ENCODE measurements around the gene CD177.
"Not testable (repeated sequence)": the region's sequence is repeated elsewhere in the genome, so short reads cannot be mapped to it uniquely, and the experiment has no call there.

CD177 gene

DNA sequence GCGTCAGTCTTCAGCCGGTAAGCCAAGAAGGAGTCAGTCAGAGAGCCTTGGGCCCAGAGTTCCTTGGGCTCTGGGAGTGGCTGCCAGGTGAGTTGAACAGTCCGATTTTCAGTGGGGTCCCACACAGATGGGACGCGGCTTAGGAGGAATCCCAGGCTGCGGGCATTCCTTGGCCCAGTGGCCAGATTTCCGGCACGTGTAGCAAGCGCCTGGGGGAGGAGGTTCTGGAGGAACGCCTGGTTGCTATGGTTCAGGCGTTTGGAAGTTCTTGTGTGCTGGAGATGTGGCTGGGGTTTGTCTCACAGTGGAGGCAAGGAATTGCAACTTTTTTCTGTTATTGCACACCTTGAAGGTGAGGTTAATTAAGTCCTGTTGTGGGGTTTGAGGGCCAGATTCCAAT is 26.7 kb upstream of the CD177 start:
- not testable (repeated sequence) for H3K36me3 Mint-ChIP-seq (ENCODE audit: low read depth); H3K27ac Mint-ChIP-seq; H3K9me3 Mint-ChIP-seq; H3K4me1 Mint-ChIP-seq (ENCODE audit: low read depth); H3K4me3 Mint-ChIP-seq; H3K27me3 Mint-ChIP-seq (ENCODE audit: low read depth)

DNA sequence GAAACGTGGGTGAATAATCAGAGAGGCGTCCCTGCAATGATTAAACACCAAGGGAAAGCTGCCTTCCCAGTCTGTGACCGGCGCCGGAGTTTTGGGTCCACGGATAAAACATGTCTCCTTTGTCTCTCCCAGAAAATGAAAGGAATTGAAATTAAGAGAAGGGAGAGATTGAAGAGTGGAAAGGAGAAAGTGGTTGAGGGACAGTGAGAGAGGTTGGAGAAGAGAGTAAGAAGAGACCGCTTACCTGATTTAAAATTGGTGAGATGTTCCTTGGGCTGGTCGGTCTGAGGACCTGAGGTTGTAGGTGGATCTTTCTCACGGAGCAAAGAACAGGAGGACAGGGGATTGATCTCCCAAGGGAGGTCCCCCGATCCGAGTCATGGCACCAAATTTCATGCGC is 24.9 kb upstream of the CD177 start:
- H3K4me3 Mint-ChIP-seq; H3K9me3 Mint-ChIP-seq; H3K36me3 Mint-ChIP-seq (ENCODE audit: low read depth); H3K27me3 Mint-ChIP-seq (ENCODE audit: low read depth); H3K27ac Mint-ChIP-seq; H3K4me1 Mint-ChIP-seq (ENCODE audit: low read depth): not testable (repeated sequence)

DNA sequence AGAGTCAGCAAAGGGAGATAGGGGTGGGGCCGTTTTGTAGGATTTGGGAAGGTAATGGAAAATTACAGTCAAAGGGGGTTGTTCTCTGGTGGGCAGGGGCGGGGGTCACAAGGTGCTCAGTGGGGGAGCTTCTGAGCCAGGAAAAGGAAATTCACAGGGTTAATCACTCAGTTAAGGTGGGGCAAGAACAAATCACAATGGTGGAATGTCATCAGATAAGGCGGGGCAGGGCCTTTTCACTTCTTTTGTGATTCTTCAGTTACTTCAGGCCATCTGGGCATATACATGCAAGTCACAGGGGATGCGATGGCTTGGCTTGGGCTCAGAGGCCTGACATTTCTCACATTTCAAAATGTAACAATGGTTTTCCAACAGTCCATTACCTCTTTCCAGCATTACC is 24.4 kb upstream of the CD177 start:
- not testable (repeated sequence) for H3K27me3 Mint-ChIP-seq (ENCODE audit: low read depth); H3K27ac Mint-ChIP-seq; H3K36me3 Mint-ChIP-seq (ENCODE audit: low read depth); H3K4me1 Mint-ChIP-seq (ENCODE audit: low read depth); H3K4me3 Mint-ChIP-seq; H3K9me3 Mint-ChIP-seq

DNA sequence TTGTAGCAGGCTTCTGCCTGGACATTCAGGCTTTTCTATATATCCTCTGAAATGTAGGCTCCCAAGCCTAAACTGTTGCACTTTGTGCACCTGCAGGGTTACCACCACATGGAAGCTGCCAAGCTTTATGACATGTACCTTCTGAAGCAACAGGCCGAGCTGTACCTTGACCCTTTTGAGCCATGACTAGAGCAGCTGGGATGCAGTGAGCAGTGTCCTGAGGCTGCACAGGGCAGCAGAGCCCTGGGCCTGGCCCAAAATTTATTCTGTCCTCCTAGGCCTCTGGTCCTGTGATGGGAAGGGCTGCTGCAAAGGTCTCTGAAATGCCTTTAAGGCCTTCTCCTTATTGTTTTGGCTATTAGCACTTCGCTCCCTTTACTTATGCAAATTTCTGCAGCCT is 23.5 kb upstream of the CD177 start:
- H3K27me3 Mint-ChIP-seq (ENCODE audit: low read depth) = no peaks in the 10 kb centered on the region

DNA sequence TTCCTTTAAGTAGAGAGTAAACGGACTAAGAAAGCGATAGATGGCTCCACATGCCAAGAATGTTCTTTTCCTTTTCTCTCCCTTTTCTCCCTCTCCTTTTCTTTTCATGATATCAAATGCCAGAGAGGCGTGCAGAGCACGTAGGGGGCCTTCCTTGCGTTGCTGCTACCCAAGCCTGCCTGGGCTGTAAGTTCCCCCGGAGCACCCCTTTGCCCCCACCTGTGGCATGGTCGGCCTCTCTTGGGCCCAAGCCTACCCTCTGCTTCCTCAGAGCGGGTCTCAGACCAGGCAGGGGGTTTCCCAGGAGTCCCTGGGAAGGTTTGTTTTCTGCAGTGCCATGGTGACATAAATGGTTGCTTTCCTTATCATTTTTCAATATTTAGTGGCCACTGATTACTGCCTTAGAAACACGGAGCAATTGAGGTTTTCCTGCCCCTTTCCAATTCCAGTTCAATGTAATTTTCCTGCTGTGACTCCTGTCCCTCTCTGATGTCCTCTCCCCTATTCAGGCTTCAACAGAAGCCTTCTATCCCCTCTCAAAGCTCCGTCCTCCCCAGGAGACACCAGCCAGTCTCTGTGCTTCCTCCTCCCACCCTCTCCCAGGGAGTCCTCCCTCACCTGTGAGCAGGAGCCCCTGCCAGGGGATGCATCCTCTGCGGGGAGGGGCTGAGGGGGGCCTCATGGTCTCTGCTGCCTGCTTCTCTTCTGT is 22.6 kb upstream of the CD177 start:
- H3K27ac Mint-ChIP-seq = no peak overlapping the region
- no peaks in the 10 kb centered on the region for H3K36me3 Mint-ChIP-seq (ENCODE audit: low read depth)
- H3K9me3 Mint-ChIP-seq = no peaks in the 10 kb centered on the region
- H3K27me3 Mint-ChIP-seq (ENCODE audit: low read depth) = no peaks in the 10 kb centered on the region
- H3K4me1 Mint-ChIP-seq (ENCODE audit: low read depth) = no peaks in the 10 kb centered on the region
- H3K4me3 Mint-ChIP-seq = no peak overlapping the region

More for the DNA sequence above, 23.5 kb upstream of the CD177 start:
- no peaks in the 10 kb centered on the region for H3K4me1 Mint-ChIP-seq (ENCODE audit: low read depth)
- no peak overlapping the region for H3K27ac Mint-ChIP-seq
- H3K36me3 Mint-ChIP-seq (ENCODE audit: low read depth) = no peaks in the 10 kb centered on the region
- H3K4me3 Mint-ChIP-seq = no peak overlapping the region
- no peaks in the 10 kb centered on the region for H3K9me3 Mint-ChIP-seq

DNA sequence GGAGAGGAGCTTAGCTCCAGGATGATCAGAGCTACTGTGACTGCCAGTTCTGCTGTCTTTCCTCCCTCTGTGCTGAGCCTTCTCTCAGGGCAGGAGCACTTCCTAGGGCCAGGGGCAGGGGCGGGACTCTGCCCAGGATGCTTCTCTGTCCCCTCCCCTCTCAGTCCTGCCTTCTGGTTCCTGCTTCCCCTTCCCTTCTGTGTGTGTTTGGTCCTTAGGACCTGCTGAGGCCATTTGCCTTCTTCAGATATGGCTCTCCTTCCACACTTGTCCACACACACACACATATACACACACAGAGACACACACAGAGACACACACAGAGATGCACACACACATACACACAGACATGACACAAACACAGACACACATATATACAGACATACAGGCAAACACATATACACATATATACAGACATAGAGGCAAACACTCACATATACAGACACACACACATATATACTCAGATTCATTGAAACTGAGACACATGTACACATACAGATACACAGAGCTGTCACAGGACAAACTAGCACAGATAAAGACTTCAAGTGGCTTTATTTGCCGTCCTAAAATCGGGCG is 22.0 kb upstream of the CD177 start:
- no peaks in the 10 kb centered on the region for H3K9me3 Mint-ChIP-seq
- no peak overlapping the region for H3K4me3 Mint-ChIP-seq
- H3K4me1 Mint-ChIP-seq (ENCODE audit: low read depth) = no peaks in the 10 kb centered on the region
- H3K36me3 Mint-ChIP-seq (ENCODE audit: low read depth) = no peaks in the 10 kb centered on the region
- no peak overlapping the region for H3K27ac Mint-ChIP-seq
- H3K27me3 Mint-ChIP-seq (ENCODE audit: low read depth) = no peaks in the 10 kb centered on the region

DNA sequence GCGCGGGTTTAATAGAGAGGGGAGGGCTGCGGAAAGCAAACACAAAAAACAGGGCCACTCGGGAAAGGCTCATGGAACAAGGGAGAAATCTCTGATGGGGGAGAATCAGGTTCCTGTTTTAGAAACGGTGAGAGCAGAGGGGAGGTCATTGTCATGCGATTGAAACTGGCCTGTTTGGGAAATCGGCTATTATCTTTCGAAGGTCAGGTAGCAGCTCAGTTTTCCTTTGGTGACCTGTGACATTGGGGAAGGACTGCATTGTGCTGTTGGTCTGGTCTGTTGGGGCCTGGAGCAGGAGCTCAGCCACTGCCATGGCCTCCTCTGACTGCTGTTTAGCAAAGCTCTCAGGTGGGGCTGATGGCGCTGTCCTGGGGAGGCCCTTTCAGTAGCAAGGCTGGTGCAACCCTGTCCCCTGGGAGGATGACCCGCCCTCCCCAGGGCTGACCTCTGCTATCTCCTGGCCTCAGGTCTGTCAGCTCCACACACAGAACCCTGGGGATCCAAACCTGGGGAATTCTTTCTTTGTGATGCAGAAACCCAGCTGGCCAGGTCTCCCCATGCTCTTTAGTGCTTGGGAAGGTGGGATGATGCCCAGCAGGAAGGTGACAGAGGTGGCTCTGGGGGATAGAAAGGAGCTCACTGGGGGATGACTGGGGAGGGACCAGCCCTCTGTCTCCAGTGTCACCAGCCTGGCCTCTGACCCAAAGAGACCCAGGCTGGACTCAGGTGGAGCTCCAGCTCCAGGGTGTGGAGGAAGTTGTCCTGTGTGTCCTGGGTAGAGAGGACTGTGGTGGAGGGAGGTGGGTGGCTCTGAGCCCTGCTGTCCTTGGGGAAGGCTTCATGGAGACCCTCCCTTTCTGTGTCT is 21.2 kb upstream of the CD177 start:
- Mint-ChIP-seq H3K4me1 (ENCODE audit: low read depth) (no peaks in the 10 kb centered on the region), H3K27me3 (ENCODE audit: low read depth) (no peaks in the 10 kb centered on the region), H3K36me3 (ENCODE audit: low read depth) (no peaks in the 10 kb centered on the region), H3K9me3 (no peaks in the 10 kb centered on the region), H3K27ac (no peak overlapping the region), H3K4me3 (no peak overlapping the region)

DNA sequence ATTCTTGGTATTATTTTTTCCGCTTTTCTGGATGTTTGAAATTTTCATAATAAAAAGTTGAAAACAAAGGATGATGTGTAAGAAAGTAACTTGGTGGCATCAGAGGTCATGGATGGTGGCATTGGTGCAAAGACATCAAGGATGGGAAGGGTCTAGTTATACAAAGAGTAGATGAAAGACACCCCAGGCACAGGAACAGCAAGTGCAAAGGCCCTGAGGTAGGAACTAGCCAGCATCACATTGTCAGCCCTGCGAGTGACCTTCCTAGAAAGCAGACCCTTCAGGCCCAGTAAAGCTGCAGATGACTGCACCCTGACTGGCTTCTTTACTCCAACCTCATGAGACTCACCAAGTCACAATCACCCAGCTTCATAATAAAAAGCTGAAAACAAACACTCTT is 17.0 kb upstream of the CD177 start:
- not testable (repeated sequence) for H3K4me1 Mint-ChIP-seq (ENCODE audit: low read depth); H3K27me3 Mint-ChIP-seq (ENCODE audit: low read depth); H3K4me3 Mint-ChIP-seq; H3K27ac Mint-ChIP-seq; H3K9me3 Mint-ChIP-seq; H3K36me3 Mint-ChIP-seq (ENCODE audit: low read depth)

DNA sequence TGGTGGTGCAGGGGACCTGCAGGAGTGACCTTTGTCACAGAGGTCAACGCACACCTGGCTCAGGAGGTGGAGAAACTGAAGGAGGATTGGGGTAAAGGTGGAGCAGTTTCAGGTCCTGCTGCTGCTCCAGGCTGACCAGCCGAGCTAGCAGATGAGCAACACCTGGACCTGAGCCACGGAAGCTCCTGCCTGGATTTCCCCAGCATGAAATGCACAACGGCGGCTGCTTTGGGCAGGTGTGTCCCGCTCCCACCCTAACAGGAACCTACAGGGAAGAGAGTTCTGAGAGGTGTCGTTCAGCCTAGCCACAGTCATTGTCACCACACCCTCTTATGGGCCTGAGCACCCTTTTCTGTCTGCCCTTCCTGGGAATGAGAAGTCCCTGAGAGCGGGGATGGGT is 15.7 kb upstream of the CD177 start:
- H3K9me3 Mint-ChIP-seq = no peaks in the 10 kb centered on the region
- no peaks in the 10 kb centered on the region for H3K4me1 Mint-ChIP-seq (ENCODE audit: low read depth)
- H3K27ac Mint-ChIP-seq = no peak overlapping the region
- H3K4me3 Mint-ChIP-seq = no peak overlapping the region
- no peaks in the 10 kb centered on the region for H3K27me3 Mint-ChIP-seq (ENCODE audit: low read depth)
- no peaks in the 10 kb centered on the region for H3K36me3 Mint-ChIP-seq (ENCODE audit: low read depth)

DNA sequence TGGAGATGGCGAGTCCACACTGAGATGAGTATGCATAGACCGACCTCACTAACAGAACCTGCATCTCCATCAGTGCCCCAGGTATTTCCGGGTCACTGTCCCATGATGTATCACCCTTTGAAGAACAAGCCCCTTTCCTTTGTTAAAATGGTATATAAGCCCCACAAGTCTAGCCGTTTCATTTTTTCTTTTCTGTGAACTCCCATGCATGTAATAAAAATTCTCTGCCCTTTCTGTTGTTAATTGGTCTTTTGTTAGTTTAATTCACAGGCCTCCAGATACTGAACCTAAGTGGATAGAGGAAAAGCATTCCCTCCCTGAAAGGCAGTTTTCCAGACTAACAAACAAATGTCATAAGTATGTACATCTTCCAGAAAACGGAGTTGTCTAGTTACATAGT is 15.0 kb upstream of the CD177 start:
- H3K36me3 Mint-ChIP-seq (ENCODE audit: low read depth) = no peaks in the 10 kb centered on the region

DNA sequence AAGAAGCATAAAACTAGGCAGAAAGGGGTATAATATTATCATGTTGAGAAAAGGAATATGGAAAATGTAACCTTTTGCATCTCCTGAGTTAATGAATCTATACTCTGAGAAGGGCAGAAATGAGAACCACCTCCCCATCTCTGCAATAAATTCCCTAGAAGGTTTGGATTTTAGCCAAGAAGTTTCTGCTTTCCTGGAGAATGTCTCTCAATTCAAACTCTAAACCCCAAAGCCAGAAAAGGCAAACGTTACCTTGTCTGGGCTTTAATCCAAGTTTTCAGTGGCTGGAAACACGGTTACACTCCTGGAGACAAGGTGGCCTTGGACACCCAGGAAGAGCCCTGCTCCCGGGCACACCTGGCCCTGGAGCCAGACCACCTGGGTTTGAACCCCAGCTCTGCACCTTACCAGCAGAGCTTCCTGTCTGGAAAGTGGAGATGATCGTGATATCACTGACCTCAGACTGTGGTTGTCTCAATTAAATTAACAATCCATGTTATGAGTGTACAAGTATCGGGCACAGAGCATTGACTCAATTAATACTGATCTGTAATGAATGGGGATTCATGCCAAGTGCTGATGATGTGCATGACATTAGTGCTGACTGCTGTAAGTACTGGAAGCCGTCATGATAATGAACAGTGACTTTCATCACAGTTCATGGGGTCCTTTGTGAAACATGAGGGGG is 14.1 kb upstream of the CD177 start:
- not testable (repeated sequence) for H3K4me3 Mint-ChIP-seq; H3K36me3 Mint-ChIP-seq (ENCODE audit: low read depth); H3K4me1 Mint-ChIP-seq (ENCODE audit: low read depth); H3K27me3 Mint-ChIP-seq (ENCODE audit: low read depth); H3K9me3 Mint-ChIP-seq; H3K27ac Mint-ChIP-seq

More for the DNA sequence above, 15.0 kb upstream of the CD177 start:
- no peaks in the 10 kb centered on the region for H3K27me3 Mint-ChIP-seq (ENCODE audit: low read depth)
- H3K4me3 Mint-ChIP-seq = no peak overlapping the region
- no peak overlapping the region for H3K27ac Mint-ChIP-seq
- H3K9me3 Mint-ChIP-seq = no peaks in the 10 kb centered on the region
- H3K4me1 Mint-ChIP-seq (ENCODE audit: low read depth) = no peaks in the 10 kb centered on the region

DNA sequence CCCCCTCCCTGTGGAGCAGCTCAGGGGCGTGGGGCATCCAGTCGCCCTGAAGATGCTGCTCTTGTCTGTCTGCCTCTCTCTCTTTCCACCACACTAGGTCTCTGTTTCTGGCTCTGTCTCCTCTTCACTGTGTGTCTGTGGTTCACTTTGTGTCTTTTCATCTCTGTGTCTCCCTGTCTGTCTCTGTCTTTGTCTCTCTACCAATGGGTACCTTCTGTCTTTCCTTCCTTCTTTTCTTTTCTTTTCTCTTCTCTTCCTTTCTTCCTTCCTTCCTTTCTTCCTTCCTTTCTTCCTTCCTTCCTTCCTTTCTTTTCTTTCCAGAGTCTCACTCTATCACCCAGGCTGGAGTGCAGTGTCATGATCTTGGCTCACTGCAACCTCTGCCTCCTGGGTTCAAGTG is 13.4 kb upstream of the CD177 start:
- not testable (repeated sequence) for H3K9me3 Mint-ChIP-seq; H3K27me3 Mint-ChIP-seq (ENCODE audit: low read depth); H3K4me1 Mint-ChIP-seq (ENCODE audit: low read depth); H3K36me3 Mint-ChIP-seq (ENCODE audit: low read depth); H3K27ac Mint-ChIP-seq; H3K4me3 Mint-ChIP-seq

DNA sequence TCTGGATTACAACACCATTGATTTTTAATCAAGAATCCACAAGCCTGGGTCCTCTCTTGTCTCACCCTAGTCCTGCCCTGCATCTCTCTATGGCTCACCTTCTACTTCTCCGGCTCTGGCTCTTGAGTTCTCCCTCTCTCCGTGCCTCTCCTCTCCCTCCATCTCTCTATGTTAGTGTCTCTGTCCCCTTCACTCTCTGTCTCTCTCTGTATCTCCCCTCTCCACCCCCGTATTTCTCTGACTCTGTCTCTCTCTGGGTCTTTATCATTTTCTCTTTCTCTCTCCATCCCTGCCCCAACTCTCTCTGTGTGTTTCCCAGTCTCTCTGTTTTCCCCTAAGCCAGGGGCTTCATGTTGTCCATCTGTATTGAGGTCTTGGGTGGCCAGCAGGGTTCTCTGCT is 12.4 kb upstream of the CD177 start:
- H3K4me3 Mint-ChIP-seq; H3K4me1 Mint-ChIP-seq (ENCODE audit: low read depth); H3K36me3 Mint-ChIP-seq (ENCODE audit: low read depth); H3K27ac Mint-ChIP-seq; H3K27me3 Mint-ChIP-seq (ENCODE audit: low read depth); H3K9me3 Mint-ChIP-seq: not testable (repeated sequence)

DNA sequence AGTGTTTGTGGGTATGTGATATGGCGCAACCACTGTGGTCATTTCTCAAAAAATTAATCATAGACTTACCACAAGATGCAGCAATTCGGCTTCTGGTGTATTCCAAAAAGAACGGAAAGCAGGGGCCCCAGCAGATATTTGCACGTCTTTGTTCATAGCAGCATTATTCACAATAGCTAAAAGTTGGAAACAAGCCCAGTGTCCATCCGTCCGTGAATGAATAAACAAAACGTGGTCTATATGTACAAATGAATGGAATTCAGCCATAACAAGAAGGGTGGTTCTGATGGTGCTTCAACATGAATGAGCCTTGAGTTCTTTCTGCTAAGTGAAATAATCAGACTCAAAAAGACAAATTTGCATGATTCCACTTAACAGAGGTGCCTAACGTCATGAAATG is 11.4 kb upstream of the CD177 start:
- not testable (repeated sequence) for H3K27me3 Mint-ChIP-seq (ENCODE audit: low read depth); H3K4me3 Mint-ChIP-seq; H3K4me1 Mint-ChIP-seq (ENCODE audit: low read depth); H3K27ac Mint-ChIP-seq; H3K36me3 Mint-ChIP-seq (ENCODE audit: low read depth); H3K9me3 Mint-ChIP-seq

DNA sequence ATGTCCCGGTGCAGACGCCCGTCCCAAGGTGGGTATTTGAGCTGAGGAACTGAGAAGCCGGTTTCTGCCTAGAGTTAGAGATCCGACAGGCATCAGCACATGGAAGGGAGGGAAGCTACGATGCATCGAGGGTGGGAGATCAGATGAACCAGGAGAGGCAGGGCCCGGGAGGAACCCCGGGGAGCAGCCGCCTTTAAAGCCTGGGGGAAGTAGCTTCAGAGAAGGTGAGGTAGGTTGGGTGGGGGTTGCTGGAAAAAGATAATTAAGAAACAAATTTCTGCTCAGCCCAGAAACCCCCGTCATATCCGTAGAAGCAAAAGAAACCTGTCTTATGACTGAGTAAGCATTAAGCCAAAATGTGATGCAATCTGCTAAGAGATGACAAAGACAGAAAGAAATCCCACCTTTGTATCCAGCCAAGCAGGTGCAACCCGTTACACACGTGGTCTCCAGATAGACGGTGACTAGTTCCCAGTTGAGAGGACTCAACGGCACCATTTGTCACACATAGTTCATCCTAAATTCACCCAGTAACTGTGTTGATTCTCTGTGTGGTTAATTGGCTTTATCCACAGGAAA is 9.1 kb upstream of the CD177 start:
- not testable (repeated sequence) for H3K4me1 Mint-ChIP-seq (ENCODE audit: low read depth); H3K27me3 Mint-ChIP-seq (ENCODE audit: low read depth); H3K27ac Mint-ChIP-seq; H3K4me3 Mint-ChIP-seq; H3K9me3 Mint-ChIP-seq; H3K36me3 Mint-ChIP-seq (ENCODE audit: low read depth)
